WI38 (cell line): ENCODE results near the gene SLC6A15.

ENCODE experiments used
- H3K4me3 ChIP-seq: 2 replicates; pipeline ENCODE4 v1.5.1; 2011; ENCODE audit warnings: low read depth, mild to moderate bottlenecking, control low read depth, low read length
- TF ChIP-seq, protein P1 (sequence below): IDR thresholded peaks from 2 replicates; pipeline ENCODE4 v1.5.1; 2012; ENCODE audit warnings: low read depth, mild to moderate bottlenecking, control low read depth, low read length

The SLC6A15 gene

DNA sequence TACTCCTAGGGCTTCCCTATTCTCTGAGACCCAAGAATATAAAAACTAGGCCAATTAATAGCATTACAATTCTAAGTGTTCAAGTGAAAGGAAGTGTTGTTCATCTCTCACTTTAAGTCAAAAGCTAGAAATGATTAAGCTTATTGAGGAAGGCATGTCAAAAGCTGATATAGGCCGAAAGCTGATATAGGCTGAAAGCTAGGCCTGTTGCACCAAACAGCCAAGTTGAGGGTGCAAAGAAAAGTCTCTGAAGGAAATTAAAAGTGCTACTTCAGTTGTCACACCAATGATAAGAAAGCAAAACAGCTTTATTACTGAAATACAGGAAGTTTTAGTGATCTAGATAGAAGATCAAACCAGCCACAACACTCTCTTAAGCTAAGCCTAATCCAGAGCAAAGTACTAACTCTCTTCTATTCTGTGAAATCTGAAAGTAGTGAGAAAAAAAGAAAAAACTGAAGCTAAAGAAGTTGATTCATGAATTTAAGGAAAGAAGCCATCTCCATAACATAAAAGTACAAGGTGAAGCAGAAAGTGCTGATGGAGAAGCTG, 68.9 kb downstream of the SLC6A15 start:
- TF ChIP-seq, protein P1, sequence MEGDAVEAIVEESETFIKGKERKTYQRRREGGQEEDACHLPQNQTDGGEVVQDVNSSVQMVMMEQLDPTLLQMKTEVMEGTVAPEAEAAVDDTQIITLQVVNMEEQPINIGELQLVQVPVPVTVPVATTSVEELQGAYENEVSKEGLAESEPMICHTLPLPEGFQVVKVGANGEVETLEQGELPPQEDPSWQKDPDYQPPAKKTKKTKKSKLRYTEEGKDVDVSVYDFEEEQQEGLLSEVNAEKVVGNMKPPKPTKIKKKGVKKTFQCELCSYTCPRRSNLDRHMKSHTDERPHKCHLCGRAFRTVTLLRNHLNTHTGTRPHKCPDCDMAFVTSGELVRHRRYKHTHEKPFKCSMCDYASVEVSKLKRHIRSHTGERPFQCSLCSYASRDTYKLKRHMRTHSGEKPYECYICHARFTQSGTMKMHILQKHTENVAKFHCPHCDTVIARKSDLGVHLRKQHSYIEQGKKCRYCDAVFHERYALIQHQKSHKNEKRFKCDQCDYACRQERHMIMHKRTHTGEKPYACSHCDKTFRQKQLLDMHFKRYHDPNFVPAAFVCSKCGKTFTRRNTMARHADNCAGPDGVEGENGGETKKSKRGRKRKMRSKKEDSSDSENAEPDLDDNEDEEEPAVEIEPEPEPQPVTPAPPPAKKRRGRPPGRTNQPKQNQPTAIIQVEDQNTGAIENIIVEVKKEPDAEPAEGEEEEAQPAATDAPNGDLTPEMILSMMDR = no peak

DNA sequence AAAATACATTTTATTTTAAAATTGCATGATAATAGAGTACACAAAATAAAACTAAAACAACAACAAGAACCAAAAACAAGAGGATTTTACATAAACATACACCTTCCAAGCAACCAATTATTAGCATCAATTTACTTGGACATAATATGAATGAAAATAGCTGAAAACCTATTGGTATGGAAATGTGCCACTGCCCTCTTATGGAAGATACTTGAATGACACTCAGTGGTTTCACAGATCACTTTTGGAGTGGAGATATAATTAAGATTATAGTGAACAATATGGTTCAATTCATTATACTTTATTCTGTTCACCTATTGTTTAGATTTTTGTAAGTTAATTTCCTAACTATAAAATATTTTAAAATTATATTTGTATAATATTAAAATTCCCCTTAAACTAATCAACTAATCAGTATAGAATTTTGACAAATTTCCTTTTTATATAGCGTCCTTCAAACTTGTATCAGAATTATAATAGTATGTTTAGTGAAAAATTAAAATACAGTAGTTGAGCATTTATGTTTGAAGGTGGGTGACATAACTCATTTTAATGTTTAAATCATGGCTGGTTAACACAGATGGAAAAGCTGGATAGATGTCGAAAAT, 70.1 kb downstream of the SLC6A15 start:
- TF ChIP-seq, protein P1 = no peak

More for the DNA sequence above, 68.9 kb downstream of the SLC6A15 start:
- no peak overlapping the region for H3K4me3 ChIP-seq

DNA sequence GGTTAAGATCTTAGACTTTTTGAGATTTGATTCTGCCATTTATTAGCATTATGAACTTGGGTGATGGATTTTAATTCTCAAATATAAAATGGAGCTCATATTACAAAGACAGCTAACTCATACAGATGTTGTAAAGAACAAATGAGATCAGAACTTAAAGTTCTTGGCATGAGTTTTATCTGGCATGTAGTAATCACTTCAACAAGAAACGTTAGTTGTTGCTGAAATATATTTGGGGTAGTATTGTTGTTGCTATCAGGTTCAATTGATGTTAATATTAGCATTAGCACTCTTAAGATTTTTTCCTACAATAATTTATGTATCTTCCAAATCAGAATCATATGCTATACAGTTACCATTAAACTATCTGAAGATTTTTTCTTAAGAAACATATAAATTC, 71.0 kb downstream of the SLC6A15 start:
- H3K4me3 ChIP-seq = no peak overlapping the region
- TF ChIP-seq, protein P1 = no peak

More for the DNA sequence above, 70.1 kb downstream of the SLC6A15 start:
- no peak overlapping the region for H3K4me3 ChIP-seq

DNA sequence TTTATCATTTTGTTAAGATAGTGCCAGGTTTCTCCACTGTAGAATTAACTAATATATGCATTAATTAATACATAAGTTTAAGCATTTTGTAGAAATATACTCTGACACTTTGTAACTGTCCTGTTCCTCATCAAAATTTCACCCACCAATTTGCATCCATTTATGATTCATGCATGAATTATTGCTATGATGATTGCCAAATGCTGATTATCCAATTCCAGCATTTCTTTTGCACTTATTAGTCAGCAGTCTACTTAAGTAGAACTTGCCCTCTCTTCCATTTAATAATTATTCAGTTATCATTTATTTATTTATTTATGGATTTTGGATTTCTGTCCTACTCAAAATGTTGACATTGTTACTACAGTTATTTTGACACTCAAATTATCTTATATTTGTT, 72.2 kb downstream of the SLC6A15 start:
- TF ChIP-seq, protein P1 = no peak

DNA sequence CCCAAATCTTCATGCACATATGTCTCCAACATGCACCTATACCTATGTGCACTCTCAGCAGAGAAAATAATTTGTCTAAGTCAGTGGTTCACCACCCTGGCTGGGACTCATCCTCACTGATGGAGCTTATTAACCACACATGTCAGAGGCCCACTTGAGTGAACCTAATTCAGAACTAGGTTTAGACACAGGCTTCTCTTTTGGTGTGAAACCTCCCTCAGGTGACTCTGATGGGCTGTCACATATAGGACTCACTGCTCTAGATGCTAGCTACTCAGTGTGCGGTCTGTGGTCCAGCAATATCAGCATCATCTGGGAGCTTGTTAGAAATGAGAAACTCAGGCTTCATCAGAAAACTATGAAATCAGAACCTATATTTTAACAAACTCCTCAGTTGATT, 85.7 kb downstream of the SLC6A15 start:
- no peak overlapping the region for H3K4me3 ChIP-seq
- TF ChIP-seq, protein P1 = no peak

More for the DNA sequence above, 72.2 kb downstream of the SLC6A15 start:
- H3K4me3 ChIP-seq = no peak overlapping the region

DNA sequence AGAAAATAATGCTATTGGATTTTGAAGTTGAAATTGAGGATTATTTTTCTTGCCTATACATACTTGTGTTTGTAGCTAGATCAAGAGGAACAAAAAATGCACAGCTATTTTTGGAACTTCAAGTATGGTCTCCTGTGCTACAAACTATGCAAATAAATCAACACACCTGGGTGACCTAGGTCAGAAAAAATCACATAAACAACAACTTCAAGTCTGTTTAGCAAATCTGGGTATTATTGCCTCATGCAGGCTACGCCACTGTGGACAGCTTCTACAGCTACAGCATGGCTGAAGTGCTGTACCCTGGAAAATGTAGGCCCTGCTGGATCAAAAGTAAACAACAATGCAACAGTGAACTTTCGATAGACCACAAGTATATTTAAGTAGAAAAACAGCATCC, 87.5 kb downstream of the SLC6A15 start:
- TF ChIP-seq, protein P1 = no peak
- no peak overlapping the region for H3K4me3 ChIP-seq

DNA sequence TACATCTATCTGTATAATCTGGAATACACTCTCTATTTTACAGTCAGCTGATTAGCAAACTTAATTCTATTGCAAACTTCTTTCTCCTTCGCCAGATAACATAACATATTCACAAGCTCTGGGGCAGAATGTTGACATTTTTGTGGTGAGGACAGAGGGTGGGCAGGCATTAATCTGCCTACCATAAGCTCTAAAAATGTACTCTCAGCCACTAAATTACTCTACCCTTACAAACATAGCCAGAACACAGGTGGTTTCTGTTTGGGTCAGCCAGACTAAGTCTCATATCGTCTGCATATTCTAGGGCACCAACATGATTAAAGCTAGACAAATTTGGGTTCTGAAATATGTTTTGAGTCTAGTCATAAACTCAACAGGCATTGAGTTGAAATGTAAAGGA, 90.1 kb downstream of the SLC6A15 start:
- TF ChIP-seq, protein P1 = no peak

More for the DNA sequence above, 90.1 kb downstream of the SLC6A15 start:
- no peak overlapping the region for H3K4me3 ChIP-seq
